Omental fat pad (tissue), 4 donors: ENCODE results near the gene ARSD. TPM values are rescaled to one million over a fixed set of nuclear protein-coding genes. Genes with fewer than 3 reads are reported as not detected.

ENCODE experiments used
- ATAC-seq: fragments of 150-250 bp; one replicate; pipeline ENCODE4 v1.9.1; 2016; ENCODE audit warnings: mild to moderate bottlenecking, moderate library complexity; ENCODE audit not compliant: low FRiP score
- DNase-seq: peaks from one replicate; pipeline ENCODE4 v3.0.0-alpha.2; 2019; ENCODE audit warnings: low spot score
- CTCF ChIP-seq, 3 donors: fragments of 450-650 bp; IDR thresholded peaks; one replicate each; pipeline ENCODE4 v1.5.1; 2016 to 2017; ENCODE audit warnings: antibody characterized with exemption in 3 of 3, mild to moderate bottlenecking in 3 of 3, moderate library complexity in 2 of 3
- total RNA-seq, 4 donors: library from RNA; depleted of rRNA; stranded (reverse); fragments of >200 nt; gene quantifications; one replicate each; pipeline ENCODE4 v1.1.0, GENCODE V29; 2016

Gene ARSD
- total RNA-seq, 4 donors from 2014 or later: 17.3 to 33.8 (median 27.1) TPM

- ATAC-seq: no peak
- no peak for TF ChIP-seq CTCF (IDR thresholded peaks at IDR 0.05)
- DNase-seq: no peak
Observed at GRCh38 chrX:2889045-2889605, 40.0 kb downstream of the ARSD start.

DNA sequence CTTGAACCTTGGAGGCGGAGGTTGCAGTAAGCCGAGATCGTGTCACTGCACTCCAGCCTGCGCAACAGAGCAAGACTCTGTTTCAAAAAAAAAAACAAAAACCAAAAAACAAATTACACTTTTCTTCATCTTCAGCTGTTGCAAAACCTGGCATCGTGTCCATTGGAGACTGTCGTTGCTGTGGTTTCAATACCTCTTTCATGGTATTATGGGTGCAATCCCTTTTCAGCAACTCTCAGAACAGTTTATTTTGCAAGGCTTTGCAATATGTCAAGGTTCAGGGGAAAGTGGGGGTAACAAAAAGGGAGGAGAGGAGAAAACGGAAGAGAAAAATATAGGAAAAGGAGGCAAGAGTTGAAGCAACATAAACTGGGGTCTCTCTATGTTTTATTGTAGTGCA lies 40.8 kb downstream of the ARSD start:
- ATAC-seq (no peak), DNase-seq (no peak)
- TF ChIP-seq CTCF (IDR thresholded peaks at IDR 0.05): no peak

GRCh38 chrX:2883770-2884169 lies 45.4 kb downstream of the ARSD start:
- no peak for DNase-seq
- TF ChIP-seq CTCF (IDR thresholded peaks at IDR 0.05): no peak
- no peak for ATAC-seq

- DNase-seq (no peak), ATAC-seq (no peak)
- TF ChIP-seq CTCF (IDR thresholded peaks at IDR 0.05): no peak
Observed at GRCh38 chrX:2879670-2880069, 49.5 kb downstream of the ARSD start.

GRCh38 chrX:2878563-2878962 lies 50.6 kb downstream of the ARSD start:
- ATAC-seq (no peak), DNase-seq (no peak)
- no peak for TF ChIP-seq CTCF (IDR thresholded peaks at IDR 0.05)

GRCh38 chrX:2875798-2876399 lies 53.2 kb downstream of the ARSD start:
- DNase-seq (no peak), ATAC-seq (no peak)
- TF ChIP-seq CTCF (IDR thresholded peaks at IDR 0.05): no peak

GRCh38 chrX:2875136-2875481 lies 54.0 kb downstream of the ARSD start:
- ATAC-seq (no peak), DNase-seq (no peak)
- TF ChIP-seq CTCF (IDR thresholded peaks at IDR 0.05): no peak
